IPS-15b (cell line): ENCODE data around the gene C9.
"Not testable (repeated sequence)": the region's sequence is repeated elsewhere in the genome, so short reads cannot be mapped to it uniquely, and the experiment has no call there.

Source experiments
- H3K27me3 ChIP-seq: one replicate; pipeline ENCODE4 v1.6.1; 2013; ENCODE audit warnings: low read length; ENCODE audit not compliant: control insufficient read depth, insufficient read depth
- H3K36me3 ChIP-seq: one replicate; pipeline ENCODE4 v1.6.1; 2013; ENCODE audit warnings: low read length; ENCODE audit not compliant: control insufficient read depth, insufficient read depth
- H3K4me1 ChIP-seq: one replicate; pipeline ENCODE4 v1.6.1; 2013; ENCODE audit warnings: mild to moderate bottlenecking, low read length; ENCODE audit not compliant: control insufficient read depth, insufficient read depth
- H3K4me3 ChIP-seq: one replicate; pipeline ENCODE4 v1.5.1; 2013; ENCODE audit warnings: low read depth, low read length
- H3K9ac ChIP-seq: one replicate; pipeline ENCODE4 v1.6.1; 2013; ENCODE audit warnings: low read depth, mild to moderate bottlenecking, low read length
- H3K9me3 ChIP-seq: one replicate; pipeline ENCODE4 v1.6.1; 2013; ENCODE audit warnings: mild to moderate bottlenecking, low read length; ENCODE audit not compliant: control insufficient read depth, insufficient read depth

Gene C9

GRCh38 chr5:39319395-39319794, 44.9 kb downstream of the C9 start:
- Histone ChIP-seq H3K9ac (no peak overlapping the region), H3K9me3 (no peaks in the 10 kb centered on the region), H3K36me3 (no peaks in the 10 kb centered on the region), H3K4me3 (no peak overlapping the region), H3K27me3 (no peaks in the 10 kb centered on the region), H3K4me1 (no peaks in the 10 kb centered on the region)

GRCh38 chr5:39316464-39316863, 47.8 kb downstream of the C9 start:
- not testable (repeated sequence) for H3K36me3 ChIP-seq, H3K4me3 ChIP-seq, H3K9me3 ChIP-seq, H3K27me3 ChIP-seq, H3K9ac ChIP-seq, H3K4me1 ChIP-seq

GRCh38 chr5:39315995-39316394, 48.3 kb downstream of the C9 start:
- H3K9ac ChIP-seq = no peak overlapping the region
- H3K4me1 ChIP-seq = no peaks in the 10 kb centered on the region
- no peak overlapping the region for H3K4me3 ChIP-seq
- H3K36me3 ChIP-seq = no peaks in the 10 kb centered on the region
- no peaks in the 10 kb centered on the region for H3K9me3 ChIP-seq
- H3K27me3 ChIP-seq = no peaks in the 10 kb centered on the region

GRCh38 chr5:39314591-39314990, 49.7 kb downstream of the C9 start:
- no peak overlapping the region for H3K9ac ChIP-seq
- no peaks in the 10 kb centered on the region for H3K9me3 ChIP-seq
- H3K4me3 ChIP-seq = no peak overlapping the region
- no peaks in the 10 kb centered on the region for H3K27me3 ChIP-seq
- H3K36me3 ChIP-seq = no peaks in the 10 kb centered on the region
- no peaks in the 10 kb centered on the region for H3K4me1 ChIP-seq

GRCh38 chr5:39309534-39309933, 54.8 kb downstream of the C9 start:
- Histone ChIP-seq H3K9ac (no peak overlapping the region), H3K4me3 (no peak overlapping the region), H3K4me1 (no peaks in the 10 kb centered on the region), H3K27me3 (no peaks in the 10 kb centered on the region), H3K9me3 (no peaks in the 10 kb centered on the region), H3K36me3 (no peaks in the 10 kb centered on the region)

- H3K4me3 ChIP-seq = no peak overlapping the region
- H3K27me3 ChIP-seq = no peaks in the 10 kb centered on the region
- no peaks in the 10 kb centered on the region for H3K9me3 ChIP-seq
- no peaks in the 10 kb centered on the region for H3K4me1 ChIP-seq
- H3K36me3 ChIP-seq = no peaks in the 10 kb centered on the region
- no peak overlapping the region for H3K9ac ChIP-seq
Measured at GRCh38 chr5:39302472-39302871, 61.8 kb downstream of the C9 start.

GRCh38 chr5:39301406-39301805, 62.9 kb downstream of the C9 start:
- H3K4me3 ChIP-seq = no peak overlapping the region
- no peaks in the 10 kb centered on the region for H3K4me1 ChIP-seq
- no peaks in the 10 kb centered on the region for H3K36me3 ChIP-seq
- no peaks in the 10 kb centered on the region for H3K27me3 ChIP-seq
- no peaks in the 10 kb centered on the region for H3K9me3 ChIP-seq
- no peak overlapping the region for H3K9ac ChIP-seq

GRCh38 chr5:39299962-39300361, 64.3 kb downstream of the C9 start:
- Histone ChIP-seq H3K36me3 (no peaks in the 10 kb centered on the region), H3K27me3 (no peaks in the 10 kb centered on the region)

GRCh38 chr5:39294736-39295135, 69.6 kb downstream of the C9 start:
- H3K9ac ChIP-seq = no peak overlapping the region
- H3K9me3 ChIP-seq = no peaks in the 10 kb centered on the region
- H3K4me1 ChIP-seq = no peaks in the 10 kb centered on the region
- H3K36me3 ChIP-seq = no peaks in the 10 kb centered on the region
- H3K4me3 ChIP-seq = no peak overlapping the region
- H3K27me3 ChIP-seq = no peaks in the 10 kb centered on the region

More at GRCh38 chr5:39299962-39300361, 64.3 kb downstream of the C9 start:
- Histone ChIP-seq H3K4me3 (no peak overlapping the region), H3K9ac (no peak overlapping the region), H3K4me1 (no peaks in the 10 kb centered on the region), H3K9me3 (no peaks in the 10 kb centered on the region)

- no peaks in the 10 kb centered on the region for H3K27me3 ChIP-seq
- H3K9me3 ChIP-seq = no peaks in the 10 kb centered on the region
- H3K9ac ChIP-seq = no peak overlapping the region
- H3K4me1 ChIP-seq = no peaks in the 10 kb centered on the region
- H3K4me3 ChIP-seq = no peak overlapping the region
- H3K36me3 ChIP-seq = no peaks in the 10 kb centered on the region
Measured at GRCh38 chr5:39284552-39284951, 79.7 kb downstream of the C9 start.

GRCh38 chr5:39283231-39283818, 81.0 kb downstream of the C9 start:
- Histone ChIP-seq H3K9ac (no peak overlapping the region), H3K36me3 (no peaks in the 10 kb centered on the region), H3K4me3 (no peak overlapping the region), H3K4me1 (no peaks in the 10 kb centered on the region), H3K27me3 (no peaks in the 10 kb centered on the region), H3K9me3 (no peaks in the 10 kb centered on the region)

- H3K9ac ChIP-seq = no peak overlapping the region
- H3K36me3 ChIP-seq = no peaks in the 10 kb centered on the region
- H3K4me1 ChIP-seq = no peaks in the 10 kb centered on the region
- no peaks in the 10 kb centered on the region for H3K27me3 ChIP-seq
- H3K4me3 ChIP-seq = no peak overlapping the region
- no peaks in the 10 kb centered on the region for H3K9me3 ChIP-seq
Measured at GRCh38 chr5:39282561-39282960, 81.7 kb downstream of the C9 start.
